SK-N-SH (cell line): ENCODE results near the gene DENND6B. TPM values are rescaled to one million over a fixed set of nuclear protein-coding genes. Genes with fewer than 3 reads are reported as not detected.

ENCODE experiments used
- CTCF ChIA-PET: fragments of 300-600, 350-600 bp; formaldehyde crosslinking; extraction: SDS; loops from one replicate; lab custom pipeline; 2021; lab: Yijun Ruan, JAX
- POLR2A ChIA-PET: fragments of 350-600 bp; sonication (Branson Sonifier 250); formaldehyde crosslinking; extraction: SDS; loops from one replicate; lab custom pipeline; 2020; ENCODE audit warnings: antibody characterized with exemption, inconsistent platforms; lab: Yijun Ruan, JAX
- DNase-seq: peaks from one replicate; pipeline ENCODE4 v3.0.0; 2012
- H2AFZ ChIP-seq: fragments of 200-600 bp; sonication (generic); 2 replicates; pipeline ENCODE4 v1.8.1; 2016; ENCODE audit warnings: antibody characterized with exemption, mild to moderate bottlenecking, low read depth
- H3F3A ChIP-seq: fragments of 200-600 bp; sonication (generic); replicated peaks from 2 replicates; pipeline ENCODE3; 2016; ENCODE audit warnings: antibody characterized with exemption, mild to moderate bottlenecking; ENCODE audit not compliant: insufficient read depth
- H3K27ac ChIP-seq, 2 experiments: fragments of 200-500 bp in 1 of 2; fragments of 200-600 bp in 1 of 2; sonication (Bioruptor generic) in 1 of 2; sonication (generic), shearing (Covaris generic) in 1 of 2; 2 replicates each; pipeline versions ENCODE4 v1.5.1 to v1.6.1; 2014 to 2016; ENCODE audit warnings: low read depth in 2 of 2, inconsistent platforms in 1 of 2, low read length in 1 of 2, mild to moderate bottlenecking in 1 of 2, mixed read lengths in 1 of 2
- H3K27me3 ChIP-seq: fragments of 200-600 bp; sonication (generic), shearing (Covaris generic); 2 replicates; pipeline ENCODE4 v1.6.1; 2016; ENCODE audit warnings: mixed run types; ENCODE audit not compliant: insufficient read depth
- H3K36me3 ChIP-seq, 2 experiments: fragments of 200-500 bp in 1 of 2; fragments of 200-600 bp in 1 of 2; sonication (Bioruptor generic) in 1 of 2; sonication (generic) in 1 of 2; replicated peaks in 1 of 2; 2 replicates each; pipeline versions ENCODE3 to v1.5.1; 2014 to 2016; ENCODE audit warnings: low read length in 1 of 2, mild to moderate bottlenecking in 1 of 2; ENCODE audit not compliant: insufficient read depth in 2 of 2, control insufficient read depth in 1 of 2
- H3K4me1 ChIP-seq, 2 experiments: fragments of 200-500 bp in 1 of 2; fragments of 200-600 bp in 1 of 2; sonication (Bioruptor generic) in 1 of 2; sonication (generic), shearing (Covaris generic) in 1 of 2; 2 replicates each; pipeline versions ENCODE4 v1.5.1 to v1.6.1; 2014 to 2016; ENCODE audit warnings: low read depth in 1 of 2, low read length in 1 of 2, mixed run types in 1 of 2; ENCODE audit not compliant: insufficient read depth in 2 of 2, control insufficient read depth in 1 of 2
- H3K4me2 ChIP-seq: fragments of 200-600 bp; sonication (generic), shearing (Covaris generic); 2 replicates; pipeline ENCODE4 v1.6.1; 2017; ENCODE audit warnings: mixed run types
- H3K4me3 ChIP-seq, 2 experiments: fragments of 200-500 bp in 1 of 2; fragments of 200-600 bp in 1 of 2; sonication (Bioruptor generic) in 1 of 2; sonication (generic), shearing (Covaris generic) in 1 of 2; 2 replicates each; pipeline versions ENCODE4 v1.5.1 to v1.8.1; 2014 to 2016; ENCODE audit warnings: low read depth in 2 of 2, inconsistent platforms in 1 of 2, low read length in 1 of 2, mild to moderate bottlenecking in 1 of 2, mixed read lengths in 1 of 2, moderate library complexity in 1 of 2
- H3K79me2 ChIP-seq: fragments of 200-600 bp; sonication (generic); 2 replicates; pipeline ENCODE4 v1.8.1; 2017; ENCODE audit warnings: mild to moderate bottlenecking; ENCODE audit not compliant: insufficient read depth
- H3K9ac ChIP-seq: fragments of 200-600 bp; sonication (generic); 2 replicates; pipeline ENCODE4 v1.6.1; 2017; ENCODE audit warnings: mixed run types
- H3K9me2 ChIP-seq: fragments of 200-600 bp; sonication (generic); 2 replicates; pipeline ENCODE4 v1.6.1; 2017; ENCODE audit warnings: mixed run types
- H3K9me3 ChIP-seq: fragments of 200-600 bp; sonication (generic); 2 replicates; pipeline ENCODE4 v1.6.1; 2017; ENCODE audit warnings: mixed run types, mild to moderate bottlenecking, moderate library complexity
- H4K20me1 ChIP-seq: fragments of 200-600 bp; sonication (generic); 2 replicates; pipeline ENCODE4 v1.6.1; 2017; ENCODE audit warnings: mild to moderate bottlenecking, mixed run types; ENCODE audit not compliant: insufficient read depth
- ELF1 ChIP-seq: IDR thresholded peaks from 2 replicates; pipeline ENCODE4 v1.4.0; 2012
- EP300 ChIP-seq, 2 experiments: IDR thresholded peaks; 2 replicates each; pipeline versions ENCODE4 v1.4.0 to v1.6.1; 2012; ENCODE audit warnings: borderline replicate concordance in 1 of 2, low read depth in 1 of 2, low read length in 1 of 2
- FOSL2 ChIP-seq: IDR thresholded peaks from 2 replicates; pipeline ENCODE4 v1.4.0; 2012; ENCODE audit warnings: low read depth, mild to moderate bottlenecking, moderate library complexity, borderline replicate concordance
- FOXM1 ChIP-seq: IDR thresholded peaks from 2 replicates; pipeline ENCODE4 v1.4.0; 2012; ENCODE audit warnings: low read depth, mild to moderate bottlenecking
- GABPA ChIP-seq: IDR thresholded peaks from 2 replicates; pipeline ENCODE4 v1.4.0; 2012; ENCODE audit warnings: low read depth, mild to moderate bottlenecking
- GATA2 ChIP-seq: sonication (generic); formaldehyde crosslinking; IDR thresholded peaks from 2 replicates; pipeline ENCODE4 v1.5.0; 2020; ENCODE audit warnings: mild to moderate bottlenecking, missing genetic modification reagents
- IRF3 ChIP-seq: fragments of 150-350 bp; IDR thresholded peaks from 2 replicates; pipeline ENCODE4 v1.6.1; 2016; ENCODE audit warnings: mild to moderate bottlenecking, low read depth, low read length
- MAX ChIP-seq: IDR thresholded peaks from 2 replicates; pipeline ENCODE4 v1.4.0; 2012; ENCODE audit warnings: low read depth
- MXI1 ChIP-seq: IDR thresholded peaks from 2 replicates; pipeline ENCODE4 v1.6.1; 2012; ENCODE audit warnings: mild to moderate bottlenecking, low read depth, low read length, improper control_type of control experiment
- POLR2AphosphoS5 ChIP-seq: IDR thresholded peaks from 2 replicates; pipeline ENCODE4 v1.6.1; 2012; ENCODE audit warnings: low read depth, low read length
- RAD21 ChIP-seq: IDR thresholded peaks from 2 replicates; pipeline ENCODE4 v1.6.1; 2012; ENCODE audit warnings: mild to moderate bottlenecking, low read length
- RCOR1 ChIP-seq: fragments of 150-350 bp; IDR thresholded peaks from 2 replicates; pipeline ENCODE4 v1.6.1; 2017; ENCODE audit warnings: antibody characterized with exemption, low read length
- SIN3A ChIP-seq: IDR thresholded peaks from 2 replicates; pipeline ENCODE4 v1.6.1; 2012; ENCODE audit warnings: low read depth, mild to moderate bottlenecking, low read length, moderate library complexity, borderline replicate concordance
- SMC3 ChIP-seq: IDR thresholded peaks from 2 replicates; pipeline ENCODE4 v1.6.1; 2012; ENCODE audit warnings: low read depth, low read length, improper control_type of control experiment
- TAF1 ChIP-seq: IDR thresholded peaks from 2 replicates; pipeline ENCODE4 v1.6.1; 2012; ENCODE audit warnings: low read depth, mild to moderate bottlenecking, low read length, moderate library complexity, borderline replicate concordance
- TCF12 ChIP-seq: IDR thresholded peaks from 2 replicates; pipeline ENCODE4 v1.4.0; 2012
- TEAD4 ChIP-seq: IDR thresholded peaks from 2 replicates; pipeline ENCODE4 v1.4.0; 2012; ENCODE audit warnings: mild to moderate bottlenecking, borderline replicate concordance; ENCODE audit not compliant: insufficient read depth
- YY1 ChIP-seq: IDR thresholded peaks from 2 replicates; pipeline ENCODE4 v1.4.0; 2012; ENCODE audit warnings: low read depth, mild to moderate bottlenecking
- WGBS: methylation state at CpG from one replicate; pipeline ENCODE4 v1.1.6; 2017; ENCODE audit warnings: low lambda C conversion rate; 5-methylcytosine and 5-hydroxymethylcytosine counted together
- polyA plus RNA-seq, 3 experiments: library from polyadenylated mRNA; depleted of rRNA; stranded (reverse); fragments of >200 nt; gene quantifications; 2 replicates each; pipeline ENCODE4 v1.2.3, GENCODE V29; 2012
- TF ChIP-seq, protein P1 (sequence below): IDR thresholded peaks from 2 replicates; pipeline ENCODE4; 2012
- TF ChIP-seq, protein P2 (sequence below): IDR thresholded peaks from 2 replicates; pipeline ENCODE4 v1.4.0; 2012; ENCODE audit warnings: low read depth, borderline replicate concordance
- TF ChIP-seq, protein P3 (sequence below): IDR thresholded peaks from 2 replicates; pipeline ENCODE4 v1.6.1; 2012; ENCODE audit warnings: mild to moderate bottlenecking, low read depth, low read length, moderate library complexity

Gene DENND6B
- polyA plus RNA-seq, 1 of the 3 experiments (the other 2 are of a cell fraction): 5.6 TPM

DNA sequence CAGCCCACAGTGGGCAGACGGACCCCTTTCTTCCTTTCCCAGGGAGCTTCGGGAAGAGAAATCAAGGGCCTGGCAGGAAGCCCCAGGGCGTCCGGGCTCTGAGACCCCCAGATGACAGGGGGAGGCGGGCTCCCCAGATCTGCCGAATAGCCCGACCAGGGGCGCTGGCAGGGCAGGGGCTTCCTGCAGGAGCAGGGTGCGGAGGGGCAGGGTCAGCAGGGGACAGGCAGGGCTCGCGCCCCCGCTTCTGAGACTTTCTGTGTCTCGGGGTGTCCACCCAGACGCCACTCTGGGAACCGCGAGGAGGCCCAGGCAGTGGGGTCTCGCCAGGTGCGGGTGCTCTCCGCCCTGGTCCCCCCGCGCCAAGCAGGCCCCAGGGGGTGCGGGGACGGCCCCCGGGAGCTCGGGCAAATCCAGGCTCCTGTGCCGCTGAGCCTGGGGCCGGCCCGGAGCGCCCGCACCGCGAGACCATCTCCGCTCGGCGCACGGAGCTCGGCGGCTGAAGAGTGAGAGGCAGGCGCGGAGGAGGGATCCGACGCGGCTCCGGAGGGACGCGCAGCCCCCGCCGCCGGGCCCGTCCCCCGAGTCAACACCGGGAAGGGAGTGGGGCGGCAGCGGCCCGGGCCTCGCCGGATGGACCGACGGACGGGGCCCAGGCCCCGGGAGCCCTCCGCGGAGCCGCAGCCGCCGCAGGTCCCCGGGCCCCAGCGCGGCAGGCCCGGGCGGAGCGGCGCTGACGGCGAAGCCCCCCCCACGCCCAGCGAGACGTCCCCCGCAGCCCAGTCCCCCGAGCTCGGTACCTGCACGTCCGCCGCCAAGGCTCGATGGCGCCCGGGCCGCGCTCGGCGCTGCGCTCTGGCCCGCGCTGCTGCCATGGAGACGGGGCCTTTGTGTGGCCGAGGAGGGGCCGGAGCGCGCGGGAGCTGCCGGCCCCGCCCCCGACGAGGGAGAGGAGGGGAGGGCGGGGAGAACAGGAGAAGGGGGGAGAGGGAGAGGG, 19.8 kb downstream of the DENND6B start, which contains the start of gene PLXNB2 (continued):
- TF ChIP-seq, protein P1, sequence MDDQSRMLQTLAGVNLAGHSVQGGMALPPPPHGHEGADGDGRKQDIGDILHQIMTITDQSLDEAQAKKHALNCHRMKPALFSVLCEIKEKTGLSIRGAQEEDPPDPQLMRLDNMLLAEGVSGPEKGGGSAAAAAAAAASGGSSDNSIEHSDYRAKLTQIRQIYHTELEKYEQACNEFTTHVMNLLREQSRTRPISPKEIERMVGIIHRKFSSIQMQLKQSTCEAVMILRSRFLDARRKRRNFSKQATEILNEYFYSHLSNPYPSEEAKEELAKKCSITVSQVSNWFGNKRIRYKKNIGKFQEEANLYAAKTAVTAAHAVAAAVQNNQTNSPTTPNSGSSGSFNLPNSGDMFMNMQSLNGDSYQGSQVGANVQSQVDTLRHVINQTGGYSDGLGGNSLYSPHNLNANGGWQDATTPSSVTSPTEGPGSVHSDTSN: no peak
- TF ChIP-seq ELF1 (no peak), TCF12 (no peak), EP300 (IDR thresholded peaks at IDR 0.05; ENCODE audit: borderline replicate concordance in 1 of 2, low read depth in 1 of 2, low read length in 1 of 2) (no peak), FOSL2 (no peak), FOXM1 (no peak), TEAD4 (no peak), RCOR1 (no peak), RAD21 (no peak)

DNA sequence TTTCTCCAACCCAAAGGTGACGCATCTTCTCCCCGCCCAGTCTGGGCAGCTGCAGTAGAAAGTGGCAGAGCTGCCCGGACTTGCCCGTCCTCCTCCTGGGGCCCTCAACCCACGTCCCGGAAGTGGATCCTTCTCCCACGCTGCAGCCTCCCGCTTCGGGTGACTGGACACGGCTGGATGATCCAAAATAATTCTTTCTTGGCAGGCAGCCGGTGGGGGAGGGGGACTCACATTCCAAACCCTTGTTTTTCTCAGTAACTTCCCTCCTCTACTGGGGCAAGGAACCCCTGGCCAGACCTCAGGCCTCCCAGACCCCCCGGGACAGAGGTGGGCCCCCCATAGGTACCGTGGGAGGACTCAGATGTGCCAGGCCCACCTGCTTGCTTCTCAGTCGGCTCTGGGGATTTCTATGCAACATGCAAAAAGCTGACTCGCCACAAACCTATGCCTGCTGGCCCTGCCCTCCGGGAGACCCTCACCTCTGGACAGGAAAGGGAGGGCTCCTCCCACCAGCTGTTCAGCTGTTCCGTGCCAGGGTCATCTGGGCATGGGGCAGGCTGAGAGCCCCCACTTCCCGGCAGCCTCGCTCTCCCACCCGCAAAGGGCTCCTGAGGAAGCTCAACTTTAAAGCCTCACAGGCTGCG, 20.8 kb downstream of the DENND6B start:
- Histone ChIP-seq H3K4me1 (peaks cover 46 to 63% of the 10 kb centered on the region in 2 experiments; a peak in 3 of 4 replicates), H3K9ac (peak overlapping the region; percentile 99), H3K4me3 (peak overlapping the region; percentile 95 to 98), H3F3A (peaks cover 21% of the 10 kb centered on the region), H3K36me3 (peaks cover 3 to 10% of the 10 kb centered on the region in 2 experiments), H3K9me3 (no peaks in the 10 kb centered on the region), H3K9me2 (no peaks in the 10 kb centered on the region), H3K27me3 (no peaks in the 10 kb centered on the region), H3K79me2 (peaks cover 59% of the 10 kb centered on the region), H3K27ac (peak overlapping the region; percentile 95 to 97), H2AFZ (no peak overlapping the region), H4K20me1 (peaks cover 33% of the 10 kb centered on the region), H3K4me2 (peak overlapping the region; percentile 100)
- WGBS: 1% methylated on average over 9 of the region's 21 CpGs
- CTCF ChIA-PET: interaction anchor here (1.0 to 4.1 kb wide), 6 partner anchors 18 to 54 kb away, joined by 3 to 28 read pairs (median 4); no protein-coding TSS in a partner anchor
- POLR2A ChIA-PET: interaction anchor here (0.8 kb wide), 1 partner anchor 14 kb away, joined by 3 read pairs; no protein-coding TSS in a partner anchor
- peak; percentile 77 for DNase-seq
- TF ChIP-seq IRF3: no peak
- TF ChIP-seq, protein P2, sequence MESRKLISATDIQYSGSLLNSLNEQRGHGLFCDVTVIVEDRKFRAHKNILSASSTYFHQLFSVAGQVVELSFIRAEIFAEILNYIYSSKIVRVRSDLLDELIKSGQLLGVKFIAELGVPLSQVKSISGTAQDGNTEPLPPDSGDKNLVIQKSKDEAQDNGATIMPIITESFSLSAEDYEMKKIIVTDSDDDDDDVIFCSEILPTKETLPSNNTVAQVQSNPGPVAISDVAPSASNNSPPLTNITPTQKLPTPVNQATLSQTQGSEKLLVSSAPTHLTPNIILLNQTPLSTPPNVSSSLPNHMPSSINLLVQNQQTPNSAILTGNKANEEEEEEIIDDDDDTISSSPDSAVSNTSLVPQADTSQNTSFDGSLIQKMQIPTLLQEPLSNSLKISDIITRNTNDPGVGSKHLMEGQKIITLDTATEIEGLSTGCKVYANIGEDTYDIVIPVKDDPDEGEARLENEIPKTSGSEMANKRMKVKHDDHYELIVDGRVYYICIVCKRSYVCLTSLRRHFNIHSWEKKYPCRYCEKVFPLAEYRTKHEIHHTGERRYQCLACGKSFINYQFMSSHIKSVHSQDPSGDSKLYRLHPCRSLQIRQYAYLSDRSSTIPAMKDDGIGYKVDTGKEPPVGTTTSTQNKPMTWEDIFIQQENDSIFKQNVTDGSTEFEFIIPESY: no peak
- TF ChIP-seq TAF1: peak; percentile 67; the same call in 1 of the 2 replicates
- peak; percentile 86 for TF ChIP-seq SIN3A
- peak in 1 of 2 experiments; percentile 65; a peak in 1 of 4 replicates for TF ChIP-seq EP300 (IDR thresholded peaks at IDR 0.05; ENCODE audit: borderline replicate concordance in 1 of 2, low read depth in 1 of 2, low read length in 1 of 2)
- TF ChIP-seq SMC3: no peak
- no peak for TF ChIP-seq GATA2 (CRISPR knock-in tag)
- 0 out of 2 replicates have a peak, but pooled peaks have one; percentile 38 for TF ChIP-seq YY1
- TF ChIP-seq POLR2AphosphoS5: peak; percentile 82
- TF ChIP-seq MAX: peak; percentile 93
- TF ChIP-seq MXI1: peak; percentile 69
- peak; percentile 70 for TF ChIP-seq GABPA
- TF ChIP-seq FOSL2: peak; percentile 64; the same call in 1 of the 2 replicates
- TF ChIP-seq, protein P3, sequence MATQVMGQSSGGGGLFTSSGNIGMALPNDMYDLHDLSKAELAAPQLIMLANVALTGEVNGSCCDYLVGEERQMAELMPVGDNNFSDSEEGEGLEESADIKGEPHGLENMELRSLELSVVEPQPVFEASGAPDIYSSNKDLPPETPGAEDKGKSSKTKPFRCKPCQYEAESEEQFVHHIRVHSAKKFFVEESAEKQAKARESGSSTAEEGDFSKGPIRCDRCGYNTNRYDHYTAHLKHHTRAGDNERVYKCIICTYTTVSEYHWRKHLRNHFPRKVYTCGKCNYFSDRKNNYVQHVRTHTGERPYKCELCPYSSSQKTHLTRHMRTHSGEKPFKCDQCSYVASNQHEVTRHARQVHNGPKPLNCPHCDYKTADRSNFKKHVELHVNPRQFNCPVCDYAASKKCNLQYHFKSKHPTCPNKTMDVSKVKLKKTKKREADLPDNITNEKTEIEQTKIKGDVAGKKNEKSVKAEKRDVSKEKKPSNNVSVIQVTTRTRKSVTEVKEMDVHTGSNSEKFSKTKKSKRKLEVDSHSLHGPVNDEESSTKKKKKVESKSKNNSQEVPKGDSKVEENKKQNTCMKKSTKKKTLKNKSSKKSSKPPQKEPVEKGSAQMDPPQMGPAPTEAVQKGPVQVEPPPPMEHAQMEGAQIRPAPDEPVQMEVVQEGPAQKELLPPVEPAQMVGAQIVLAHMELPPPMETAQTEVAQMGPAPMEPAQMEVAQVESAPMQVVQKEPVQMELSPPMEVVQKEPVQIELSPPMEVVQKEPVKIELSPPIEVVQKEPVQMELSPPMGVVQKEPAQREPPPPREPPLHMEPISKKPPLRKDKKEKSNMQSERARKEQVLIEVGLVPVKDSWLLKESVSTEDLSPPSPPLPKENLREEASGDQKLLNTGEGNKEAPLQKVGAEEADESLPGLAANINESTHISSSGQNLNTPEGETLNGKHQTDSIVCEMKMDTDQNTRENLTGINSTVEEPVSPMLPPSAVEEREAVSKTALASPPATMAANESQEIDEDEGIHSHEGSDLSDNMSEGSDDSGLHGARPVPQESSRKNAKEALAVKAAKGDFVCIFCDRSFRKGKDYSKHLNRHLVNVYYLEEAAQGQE: peak; percentile 67; the same call in 1 of the 2 replicates
